GM12878 (cell line): ENCODE measurements around the gene HDAC3.

Source experiments
- BHLHE40 ChIP-seq, 2 experiments: fragments of 450-650 bp in 1 of 2; IDR thresholded peaks; 2 replicates each; pipeline ENCODE4 v1.6.1; 2011 to 2017; ENCODE audit warnings: low read depth in 2 of 2, borderline replicate concordance in 1 of 2, improper control_type of control experiment in 1 of 2, low read length in 1 of 2, mild to moderate bottlenecking in 1 of 2
- CTCF ChIP-seq, 3 experiments: IDR thresholded peaks in 2 of 3; conservative IDR thresholded peaks in 1 of 3; 2 replicates each; pipeline ENCODE4 v1.5.1; 2011; ENCODE audit warnings: low read depth in 3 of 3, low read length in 3 of 3, mild to moderate bottlenecking in 3 of 3, control low read depth in 2 of 3, moderate library complexity in 2 of 3, inconsistent platforms in 1 of 3, mixed read lengths in 1 of 3; ENCODE audit not compliant: control insufficient read depth in 2 of 3, insufficient read depth in 1 of 3; ENCODE audit errors: extremely low read depth in 1 of 3
- EGR1 ChIP-seq, 2 experiments: IDR thresholded peaks; 1 replicate in 1 of 2; 2 replicates in 1 of 2; pipeline ENCODE4 v1.6.1; 2011 to 2012; ENCODE audit warnings: low read depth in 2 of 2, low read length in 2 of 2, borderline replicate concordance in 1 of 2, mild to moderate bottlenecking in 1 of 2, moderate library complexity in 1 of 2
- HDGF ChIP-seq: fragments of 450-650 bp; IDR thresholded peaks from 2 replicates; pipeline ENCODE4 v1.6.1; 2016; ENCODE audit warnings: antibody characterized with exemption
- MAX ChIP-seq: IDR thresholded peaks from 2 replicates; pipeline ENCODE4 v1.6.1; 2012; ENCODE audit warnings: low read depth, low read length, improper control_type of control experiment
- NFYA ChIP-seq: IDR thresholded peaks from 2 replicates; pipeline ENCODE4 v1.6.1; 2011; ENCODE audit warnings: low read depth, mild to moderate bottlenecking, low read length, improper control_type of control experiment, borderline replicate concordance
- PBX3 ChIP-seq: IDR thresholded peaks from 2 replicates; pipeline ENCODE4 v1.6.1; 2011; ENCODE audit warnings: mild to moderate bottlenecking, low read depth, low read length, moderate library complexity; ENCODE audit not compliant: insufficient replicate concordance
- POLR2A ChIP-seq: IDR thresholded peaks from 2 replicates; pipeline ENCODE4 v1.6.1; 2011; ENCODE audit warnings: low read depth, mild to moderate bottlenecking, low read length
- POLR2AphosphoS2 ChIP-seq: IDR thresholded peaks from 2 replicates; pipeline ENCODE4 v1.6.1; 2011; ENCODE audit warnings: low read depth, mild to moderate bottlenecking, low read length, improper control_type of control experiment, moderate library complexity
- RCOR1 ChIP-seq: conservative IDR thresholded peaks from 2 replicates; pipeline ENCODE4 v1.6.1; 2012; ENCODE audit warnings: low read depth, low read length, improper control_type of control experiment
- REST ChIP-seq: IDR thresholded peaks from 2 replicates; pipeline ENCODE4 v1.6.1; 2012; ENCODE audit warnings: mild to moderate bottlenecking, low read depth, low read length
- SMC3 ChIP-seq: IDR thresholded peaks from 2 replicates; pipeline ENCODE4 v1.6.1; 2011; ENCODE audit warnings: low read length, improper control_type of control experiment, borderline replicate concordance
- TCF7 ChIP-seq: IDR thresholded peaks from 2 replicates; pipeline ENCODE4 v1.6.1; 2014; ENCODE audit warnings: antibody characterized with exemption, borderline replicate concordance
- ZNF384 ChIP-seq: IDR thresholded peaks from 2 replicates; pipeline ENCODE4 v1.6.1; 2012; ENCODE audit warnings: low read depth, mild to moderate bottlenecking, low read length, improper control_type of control experiment, borderline replicate concordance

GRCh38 chr5:141617128-141617527 is 19.5 kb downstream of the HDAC3 start:
- TF ChIP-seq RCOR1 (no peak), CTCF (IDR thresholded peaks at IDR 0.05 in 2 of 3, conservative IDR thresholded peaks at IDR 0.05 in 1 of 3; ENCODE audit: control insufficient read depth in 2 of 3, extremely low read depth in 1 of 3, insufficient read depth in 1 of 3, low read depth in 3 of 3, low read length in 3 of 3) (no peak), SMC3 (no peak), ZNF384 (no peak), REST (no peak), POLR2A (no peak), NFYA (no peak), BHLHE40 (IDR thresholded peaks at IDR 0.05; ENCODE audit: borderline replicate concordance in 1 of 2, low read depth in 2 of 2, low read length in 1 of 2) (no peak), POLR2AphosphoS2 (no peak), TCF7 (no peak), HDGF (no peak), PBX3 (no peak), EGR1 (IDR thresholded peaks at IDR 0.05; ENCODE audit: borderline replicate concordance in 1 of 2, low read depth in 2 of 2, low read length in 2 of 2) (no peak), MAX (no peak)
